DND-41 (cell line): ENCODE measurements around the gene CDYL.

Experiments used
- CTCF ChIP-seq: IDR thresholded peaks from 2 replicates; pipeline ENCODE4 v1.5.1; 2012; ENCODE audit warnings: borderline replicate concordance, low read length, moderate library complexity, mild to moderate bottlenecking; ENCODE audit not compliant: poor library complexity, severe bottlenecking; ENCODE audit errors: extremely low read depth
- EZH2 ChIP-seq: IDR thresholded peaks from 3 replicates; pipeline ENCODE4 v1.6.1; 2012; ENCODE audit warnings: borderline replicate concordance, low read depth, mild to moderate bottlenecking, moderate library complexity, low read length, inconsistent platforms; ENCODE audit not compliant: severe bottlenecking

- TF ChIP-seq EZH2: no peak
- no peak for TF ChIP-seq CTCF
These were observed 3.5 kb upstream of the CDYL start for GRCh38 chr6:4772750-4773149.
